H7 (cell line): ENCODE data around the gene SLC48A1. TPM values are rescaled to one million over a fixed set of nuclear protein-coding genes. Genes with fewer than 3 reads are reported as not detected.

ENCODE experiments used
- DNase-seq: peaks from one replicate; pipeline ENCODE4 v3.0.0; 2012
- H3K27me3 ChIP-seq: 2 replicates; pipeline ENCODE4 v1.6.0; 2011; ENCODE audit warnings: mild to moderate bottlenecking, low read length; ENCODE audit not compliant: control insufficient read depth, insufficient read depth
- H3K36me3 ChIP-seq: replicated peaks from 2 replicates; pipeline ENCODE4 v1.5.1; 2011; ENCODE audit warnings: low read length; ENCODE audit not compliant: control insufficient read depth, insufficient read depth
- H3K4me3 ChIP-seq: 2 replicates; pipeline ENCODE4 v1.5.1; 2011; ENCODE audit warnings: low read depth, mild to moderate bottlenecking, control low read depth, low read length, moderate library complexity; ENCODE audit not compliant: insufficient read depth
- total RNA-seq: library from RNA; depleted of rRNA; stranded (reverse); fragments of >200 nt; shearing (Covaris generic); gene quantifications from 2 replicates; pipeline ENCODE4 v1.2.3, GENCODE V29; 2014

SLC48A1 gene
- total RNA-seq, 1 experiment from 2014 or later: 12.4 TPM

DNA sequence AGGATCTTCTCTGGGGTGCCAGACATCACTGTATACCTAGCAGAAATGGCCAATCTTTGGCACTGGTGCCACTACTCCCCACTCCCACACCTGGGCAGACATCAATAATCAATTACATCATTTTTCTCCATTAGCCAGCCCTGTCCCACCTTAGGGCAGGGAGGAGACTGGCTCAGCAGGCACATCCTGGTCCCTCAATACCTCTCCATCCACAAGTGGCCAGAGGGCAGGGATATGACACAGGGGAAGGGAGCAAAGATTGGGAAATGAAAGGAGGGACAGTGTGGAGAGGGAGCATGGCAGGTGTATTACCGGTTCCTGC lies 24.6 kb upstream of the SLC48A1 start:
- no peak overlapping the region for H3K4me3 ChIP-seq
- no peaks in the 10 kb centered on the region for H3K27me3 ChIP-seq
- H3K36me3 ChIP-seq: peaks cover 4% of the 10 kb centered on the region
- no peak for DNase-seq

DNA sequence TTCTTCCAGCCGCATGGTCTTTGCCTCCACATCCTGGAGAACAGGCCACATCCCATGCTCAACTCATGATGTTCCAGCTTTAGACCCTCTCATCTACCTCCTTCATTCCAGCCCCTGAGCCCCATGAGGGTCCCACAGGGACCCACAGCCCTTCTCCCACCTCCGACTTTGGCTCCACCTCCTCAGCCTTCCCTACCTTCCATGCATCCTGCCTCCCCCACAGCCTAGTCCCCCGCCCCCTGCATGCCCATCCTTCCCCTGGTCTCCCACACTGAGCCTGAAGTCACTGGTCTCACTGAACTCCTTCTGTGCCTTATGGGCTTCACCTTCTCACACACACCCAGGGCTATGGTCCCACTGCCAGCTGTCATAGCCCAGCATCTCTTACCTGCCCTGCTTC lies 24.1 kb upstream of the SLC48A1 start:
- no peak overlapping the region for H3K4me3 ChIP-seq
- no peaks in the 10 kb centered on the region for H3K27me3 ChIP-seq
- H3K36me3 ChIP-seq: peaks cover 4% of the 10 kb centered on the region
- DNase-seq: no peak

DNA sequence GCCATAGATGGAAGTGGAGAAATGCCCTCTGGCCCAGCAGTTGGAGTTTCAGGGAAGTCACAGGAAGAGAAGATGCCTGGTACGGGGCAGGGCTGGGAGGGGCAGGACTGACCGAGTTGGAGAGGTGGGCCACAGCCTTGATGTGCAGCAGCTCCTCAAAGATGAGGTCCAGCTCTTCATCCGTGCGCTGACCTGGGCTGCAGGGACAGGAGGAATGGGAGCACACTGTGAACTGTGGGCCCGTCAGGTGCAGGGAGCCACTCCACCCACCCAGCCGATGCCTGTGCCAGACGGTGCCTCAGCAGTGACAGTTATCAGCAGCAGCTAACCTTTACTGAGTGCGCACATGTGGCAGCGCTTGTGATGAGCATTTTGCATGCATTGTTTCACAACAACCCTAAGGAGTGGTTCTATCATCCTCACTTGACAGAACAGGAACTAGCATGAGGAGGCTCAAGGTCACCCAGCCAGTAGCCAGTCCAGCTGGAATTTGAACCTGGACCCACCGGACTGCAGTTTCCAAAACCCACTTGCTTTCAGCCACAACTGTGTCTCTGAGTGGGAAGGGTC lies 22.7 kb upstream of the SLC48A1 start:
- peaks cover 4% of the 10 kb centered on the region for H3K36me3 ChIP-seq
- H3K27me3 ChIP-seq: no peaks in the 10 kb centered on the region
- DNase-seq: no peak
- no peak overlapping the region for H3K4me3 ChIP-seq

DNA sequence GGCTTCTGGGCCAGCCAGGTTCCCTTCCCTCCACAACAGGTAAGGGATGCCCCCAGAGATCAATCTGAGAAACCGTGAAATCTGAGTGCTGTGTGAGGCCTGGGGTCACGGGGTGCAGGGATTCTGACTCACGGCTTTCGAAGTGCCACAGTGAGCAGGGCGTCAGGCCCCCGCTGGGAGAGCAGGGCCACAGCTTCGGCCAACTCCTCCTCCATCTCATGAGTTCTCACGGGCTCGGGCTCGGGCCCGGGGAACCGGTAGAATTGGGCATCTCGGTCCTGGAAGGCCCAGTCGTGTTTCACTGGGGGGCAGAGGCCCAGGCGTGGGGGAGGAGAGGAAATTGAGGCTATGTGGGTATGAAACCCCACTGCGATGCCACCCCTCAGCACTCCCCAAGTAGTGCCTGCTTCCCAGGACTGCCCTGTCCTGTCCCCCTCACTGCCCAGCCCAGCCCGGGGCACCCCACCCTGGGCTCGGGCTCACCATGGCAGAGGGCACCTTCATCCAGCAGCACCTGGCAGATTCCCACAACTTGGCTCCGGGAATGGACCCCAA lies 22.0 kb upstream of the SLC48A1 start:
- Histone ChIP-seq H3K27me3 (no peaks in the 10 kb centered on the region), H3K36me3 (peaks cover 4% of the 10 kb centered on the region), H3K4me3 (no peak overlapping the region)
- no peak for DNase-seq

DNA sequence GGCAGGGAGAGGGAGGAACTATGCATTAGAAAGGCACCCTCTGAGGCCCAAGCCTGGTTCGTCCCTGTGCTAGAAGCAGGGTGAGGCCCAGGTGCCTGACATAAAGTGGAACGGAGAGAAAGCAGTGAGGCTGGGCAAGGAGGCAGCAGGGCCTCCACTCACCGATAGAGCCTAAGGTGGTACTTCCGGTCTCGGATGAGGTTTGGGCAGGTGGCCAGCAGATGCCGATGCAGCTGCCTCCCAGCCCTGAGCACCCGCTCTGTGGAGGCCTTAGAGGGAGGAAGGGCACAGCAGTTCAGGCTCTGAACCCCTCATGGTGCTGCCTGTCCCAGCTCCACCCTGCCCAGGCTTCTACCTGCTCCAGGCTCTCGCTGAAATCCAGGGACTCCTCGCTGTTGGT lies 21.5 kb upstream of the SLC48A1 start:
- no peak overlapping the region for H3K4me3 ChIP-seq
- H3K36me3 ChIP-seq: peaks cover 4% of the 10 kb centered on the region
- H3K27me3 ChIP-seq: no peaks in the 10 kb centered on the region
- DNase-seq: no peak

DNA sequence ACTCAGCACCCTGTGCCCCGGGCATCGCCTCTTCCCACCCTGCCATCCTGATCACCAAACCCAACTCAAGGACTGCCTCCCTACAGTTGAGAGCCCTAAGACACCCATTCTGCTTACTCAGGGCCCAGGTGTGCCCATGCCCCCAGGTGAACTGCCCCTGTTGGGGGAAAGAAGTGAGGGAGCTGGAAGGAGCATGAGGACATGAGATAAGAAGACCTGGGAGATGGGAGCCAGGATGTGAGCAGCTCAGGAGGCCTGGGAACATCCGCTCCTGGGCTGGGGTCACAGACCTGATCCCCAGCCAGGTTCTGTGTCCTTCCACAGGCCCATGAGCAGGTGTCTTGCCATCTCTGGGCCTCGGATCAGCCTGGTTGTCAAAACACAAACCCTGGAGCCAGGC lies 20.9 kb upstream of the SLC48A1 start:
- no peak for DNase-seq
- peaks cover 4% of the 10 kb centered on the region for H3K36me3 ChIP-seq
- no peaks in the 10 kb centered on the region for H3K27me3 ChIP-seq
- no peak overlapping the region for H3K4me3 ChIP-seq

DNA sequence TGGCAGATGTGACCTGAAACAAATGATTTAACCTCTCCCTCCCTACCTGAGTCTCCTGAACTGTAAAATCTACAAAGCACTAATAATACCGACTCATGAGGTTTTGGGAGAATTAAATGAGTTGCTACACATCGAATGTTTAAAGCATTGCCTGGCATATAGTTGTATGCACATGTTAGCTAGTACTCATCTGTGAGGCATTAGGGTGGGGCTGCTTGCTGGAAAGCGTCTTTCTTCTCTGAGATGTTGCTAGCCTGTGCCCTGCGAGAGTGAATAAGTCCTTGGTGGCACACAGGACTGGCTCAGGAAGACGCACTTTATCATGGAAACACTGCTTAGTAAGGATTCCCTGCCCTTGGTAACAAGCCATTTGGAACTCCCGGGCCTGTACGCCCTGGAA lies 20.5 kb upstream of the SLC48A1 start:
- Histone ChIP-seq H3K27me3 (no peaks in the 10 kb centered on the region), H3K36me3 (peaks cover 4% of the 10 kb centered on the region), H3K4me3 (no peak overlapping the region)
- DNase-seq: no peak

DNA sequence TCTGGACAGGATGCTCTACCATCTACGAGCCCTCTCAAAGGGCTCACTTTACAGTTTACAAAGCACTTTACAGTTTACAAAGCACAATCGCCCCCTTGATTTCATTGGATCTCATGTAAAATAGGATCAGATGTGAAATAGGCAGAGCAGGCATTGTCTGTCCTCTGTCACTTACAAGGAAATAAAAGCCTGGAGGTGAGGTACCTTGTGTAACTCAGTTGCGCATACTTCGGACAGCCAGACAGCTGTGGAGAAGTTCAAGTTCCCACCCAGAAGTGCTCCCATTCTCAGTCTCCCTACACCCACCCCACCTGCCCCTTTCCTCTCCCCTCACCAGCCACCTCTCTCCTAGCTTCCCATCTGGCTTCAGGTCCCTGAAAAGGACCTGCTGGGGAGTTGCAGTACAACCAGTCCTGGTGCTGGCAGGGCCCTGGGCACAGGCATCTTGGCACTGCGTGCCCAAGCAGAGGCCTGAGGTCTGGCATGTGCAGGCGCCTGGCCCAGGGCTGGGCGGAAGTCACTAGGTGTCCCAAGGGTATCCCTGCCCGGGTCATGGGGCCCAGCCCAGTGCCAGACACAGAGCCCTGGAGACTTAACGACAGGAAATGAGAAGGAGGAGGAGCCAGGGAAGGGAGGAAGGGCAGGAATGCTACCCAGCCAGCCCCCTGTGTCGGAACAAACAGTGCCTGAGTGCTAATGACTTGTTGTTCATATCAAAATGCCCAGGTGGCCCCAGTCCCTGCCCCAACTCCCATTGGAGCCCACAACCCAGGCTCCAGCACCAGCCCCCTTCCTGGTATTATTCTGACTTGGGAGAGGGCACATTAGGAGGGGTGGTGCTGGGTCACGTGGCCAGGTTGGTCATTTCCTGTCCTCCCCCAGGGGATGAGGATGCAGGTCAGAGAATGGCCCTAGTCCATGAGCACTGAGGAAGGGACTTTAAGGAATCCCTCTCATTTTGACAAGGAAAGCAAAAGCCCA lies 19.7 kb upstream of the SLC48A1 start:
- H3K4me3 ChIP-seq: no peak overlapping the region
- peak; percentile 84 for DNase-seq
- no peaks in the 10 kb centered on the region for H3K27me3 ChIP-seq
- H3K36me3 ChIP-seq: peaks cover under 1% of the 10 kb centered on the region

DNA sequence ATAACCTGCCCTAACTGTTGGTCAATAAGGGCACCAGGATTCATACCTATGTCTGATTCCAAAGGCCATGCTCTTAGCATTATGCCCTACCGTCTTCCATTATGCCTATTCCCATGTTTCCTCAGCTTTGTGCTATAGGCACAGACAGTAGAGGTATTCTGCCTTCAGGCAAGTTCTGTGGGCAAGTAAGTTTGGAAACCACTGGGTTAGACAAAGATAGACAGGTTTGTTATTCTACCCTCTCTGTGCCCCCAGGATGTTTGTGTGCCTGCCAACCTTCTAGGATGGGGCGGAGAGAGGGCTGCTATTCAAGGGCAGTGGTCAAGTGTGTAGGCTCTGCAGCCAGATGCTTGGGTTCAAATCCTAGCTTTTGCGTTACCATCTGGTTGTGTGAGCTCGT lies 18.9 kb upstream of the SLC48A1 start:
- Histone ChIP-seq H3K27me3 (no peaks in the 10 kb centered on the region), H3K4me3 (no peak overlapping the region), H3K36me3 (no peaks in the 10 kb centered on the region; the same call in 1 of the 2 replicates)
- no peak for DNase-seq

DNA sequence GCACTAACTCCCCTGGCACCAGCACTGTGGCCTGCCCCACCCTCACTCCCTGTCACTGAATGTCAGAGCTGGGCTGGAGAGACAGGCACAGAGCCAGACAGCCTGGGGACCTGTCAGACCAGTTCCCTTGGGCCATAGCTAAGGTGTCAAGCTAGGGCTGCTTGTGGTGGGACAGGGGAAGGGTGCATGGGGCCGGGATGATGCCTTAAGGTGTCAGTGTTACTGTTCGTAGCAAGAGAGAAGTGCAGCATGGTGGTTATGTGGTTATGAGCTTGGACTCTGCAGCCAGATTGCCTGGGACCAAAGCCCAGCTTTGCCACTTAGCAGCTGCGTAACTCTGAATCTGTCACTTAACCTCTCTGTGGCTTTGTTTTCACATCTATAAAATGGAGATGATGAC lies 18.2 kb upstream of the SLC48A1 start:
- Histone ChIP-seq H3K4me3 (no peak overlapping the region), H3K36me3 (no peaks in the 10 kb centered on the region; the same call in 1 of the 2 replicates), H3K27me3 (0 out of 2 replicates have a peak, but pooled peaks cover 1% of the 10 kb centered on the region)
- no peak for DNase-seq

DNA sequence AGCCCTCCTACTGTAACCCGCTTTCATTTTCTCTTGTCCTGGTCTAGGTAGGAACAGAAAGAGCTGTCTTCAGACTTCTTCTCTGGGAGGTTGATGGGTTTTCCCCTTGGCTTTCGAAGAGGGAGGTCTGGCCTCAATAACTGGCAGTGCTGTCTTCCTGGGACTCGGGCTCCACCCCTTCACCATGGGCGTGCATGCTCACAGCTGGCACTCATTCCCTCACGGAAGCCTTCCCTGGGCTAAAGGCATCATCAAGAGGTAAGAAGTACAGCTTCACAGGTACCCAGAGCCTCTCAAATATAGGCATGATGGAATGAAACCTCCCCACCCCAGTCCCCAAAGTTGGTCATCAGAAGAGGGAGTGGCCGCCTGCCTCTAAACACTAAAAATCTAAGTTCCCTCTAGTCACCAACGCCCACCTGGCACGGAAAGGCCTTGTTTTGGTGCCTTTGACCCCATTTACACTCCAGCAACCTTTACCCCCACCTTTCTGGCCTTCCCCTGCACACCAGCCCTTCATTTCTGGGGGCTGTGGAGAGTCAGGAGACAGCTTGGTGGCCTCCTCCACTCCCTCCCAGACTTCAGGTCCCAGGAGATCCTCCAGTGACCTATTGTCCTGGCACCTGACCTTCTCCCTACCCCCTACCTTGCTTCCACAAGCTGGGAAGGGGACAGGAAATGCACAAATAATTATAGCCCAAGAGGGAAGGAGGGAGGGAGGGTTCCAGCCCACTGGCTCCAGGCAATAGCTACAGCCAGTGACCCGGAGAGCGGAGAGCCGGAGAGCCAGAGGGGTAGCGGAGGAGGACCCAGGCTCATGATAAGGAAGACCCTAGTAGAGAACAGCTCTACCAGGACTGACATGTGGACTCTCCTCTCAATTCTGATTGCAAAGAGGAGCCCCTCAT lies 17.1 kb upstream of the SLC48A1 start:
- Histone ChIP-seq H3K27me3 (0 out of 2 replicates have a peak, but pooled peaks cover 1% of the 10 kb centered on the region), H3K4me3 (no peak overlapping the region), H3K36me3 (no peaks in the 10 kb centered on the region; the same call in 1 of the 2 replicates)
- DNase-seq: no peak

DNA sequence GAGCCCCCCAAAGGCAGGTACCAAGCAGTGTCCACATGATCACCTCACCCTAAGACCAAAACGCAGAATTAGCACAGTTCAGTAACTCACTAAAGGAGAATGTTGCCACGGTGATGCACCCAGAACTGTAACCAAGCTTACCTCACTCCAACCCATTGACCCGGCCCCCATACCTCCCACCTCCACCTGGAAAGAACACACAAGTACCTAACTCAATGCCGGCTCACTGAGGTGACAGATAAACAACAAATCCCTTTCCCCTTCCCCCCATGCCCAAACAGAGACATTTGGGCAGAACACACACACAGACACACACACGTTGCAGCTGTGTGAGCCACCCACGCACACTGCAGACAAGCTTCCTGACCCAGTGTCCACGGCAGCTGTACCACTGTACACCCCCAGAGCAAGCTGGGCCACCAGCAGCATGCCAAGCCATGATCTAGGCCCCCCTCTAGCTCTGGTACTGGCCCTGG lies 15.6 kb upstream of the SLC48A1 start:
- Histone ChIP-seq H3K4me3 (no peak overlapping the region), H3K27me3 (0 out of 2 replicates have a peak, but pooled peaks cover 1% of the 10 kb centered on the region), H3K36me3 (no peaks in the 10 kb centered on the region)
- no peak for DNase-seq

DNA sequence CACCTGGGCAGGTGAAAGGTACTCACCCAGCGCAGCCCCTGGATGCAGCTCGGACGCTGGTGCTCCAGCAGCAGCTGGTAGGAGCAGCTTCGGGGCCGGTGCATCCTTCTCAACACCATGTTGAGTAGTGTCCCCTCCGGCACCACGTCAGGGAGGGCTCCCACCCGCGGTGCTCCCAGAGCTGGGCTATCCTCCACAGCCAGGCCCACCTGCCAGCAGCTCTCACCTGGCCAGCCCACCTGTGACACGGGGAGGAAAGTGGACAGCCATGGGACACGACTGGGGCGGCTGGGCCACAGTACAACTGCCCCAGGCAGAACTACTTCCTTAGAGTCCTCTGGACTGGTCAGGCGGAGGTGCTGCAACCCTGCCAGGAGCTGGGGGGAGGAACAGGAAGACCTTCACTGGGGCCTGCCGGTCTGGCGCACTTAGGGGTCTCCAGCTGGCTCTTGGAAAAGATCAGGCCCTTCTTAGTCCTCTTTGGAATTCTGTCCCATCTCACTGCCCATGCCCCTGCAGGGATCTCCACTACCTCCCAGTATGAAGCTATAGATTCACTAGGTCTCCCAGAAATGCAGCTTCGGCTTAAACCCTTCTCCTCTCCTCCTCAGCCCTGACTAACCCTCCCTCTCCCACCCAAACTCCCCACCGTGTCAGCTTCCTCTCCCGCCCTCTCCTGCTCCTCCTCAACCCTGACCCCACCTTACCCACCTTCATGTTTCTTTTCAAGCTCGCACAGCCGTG lies 15.0 kb upstream of the SLC48A1 start:
- Histone ChIP-seq H3K4me3 (peak overlapping the region; percentile 57), H3K36me3 (no peaks in the 10 kb centered on the region), H3K27me3 (0 out of 2 replicates have a peak, but pooled peaks cover 1% of the 10 kb centered on the region)
- peak; percentile 83 for DNase-seq

DNA sequence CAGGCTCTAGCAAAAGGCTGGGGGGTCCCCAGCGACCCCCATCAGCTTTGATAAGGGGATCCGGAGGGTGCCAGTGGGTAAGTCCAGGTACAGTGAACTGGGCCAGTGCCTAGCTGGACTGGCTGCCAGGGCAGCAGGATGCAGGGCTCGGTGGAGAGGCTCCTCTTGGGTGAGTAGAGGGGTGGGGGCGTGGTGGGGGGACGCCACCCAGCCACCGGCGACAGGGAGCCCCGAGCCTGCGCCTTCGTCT lies 14.5 kb upstream of the SLC48A1 start:
- DNase-seq: no peak
- 0 out of 2 replicates have a peak, but pooled peaks cover 1% of the 10 kb centered on the region for H3K27me3 ChIP-seq
- peak overlapping the region; percentile 57 for H3K4me3 ChIP-seq
- no peaks in the 10 kb centered on the region for H3K36me3 ChIP-seq
